Globus pallidus (tissue), 1 donor: Measurements from ENCODE around the gene LLCFC1.
A peak's percentile ranks its signal among the peaks of the same experiment; 100 is the strongest.
"Not testable (repeated sequence)": the region's sequence is repeated elsewhere in the genome, so short reads cannot be mapped to it uniquely, and the experiment has no call there.

Experiments
- DNase-seq: peaks from one replicate; pipeline ENCODE4 v3.0.0-alpha.2; 2015; ENCODE audit warnings: low spot score

LLCFC1 gene

GRCh38 chr7:142943706-142944268, 4.5 kb downstream of the LLCFC1 start:
- DNase-seq: no peak

GRCh38 chr7:142945001-142945400, 5.7 kb downstream of the LLCFC1 start:
- no peak for DNase-seq

GRCh38 chr7:142948603-142949002, 9.3 kb downstream of the LLCFC1 start:
- no peak for DNase-seq

GRCh38 chr7:142950235-142950634, 11.0 kb downstream of the LLCFC1 start:
- DNase-seq: no peak

GRCh38 chr7:142954680-142955268, 15.5 kb downstream of the LLCFC1 start:
- no peak for DNase-seq

- DNase-seq: no peak
Measured at GRCh38 chr7:142956951-142957623, 17.8 kb downstream of the LLCFC1 start.

- DNase-seq: no peak
Measured at GRCh38 chr7:142957723-142958122, 18.4 kb downstream of the LLCFC1 start.

GRCh38 chr7:142959202-142959601, 19.9 kb downstream of the LLCFC1 start:
- no peak for DNase-seq

- DNase-seq: no peak
Measured at GRCh38 chr7:142960955-142961512, 21.8 kb downstream of the LLCFC1 start.

- no peak for DNase-seq
Measured at GRCh38 chr7:142961595-142961972, 22.3 kb downstream of the LLCFC1 start.

GRCh38 chr7:142961973-142962926, 23.0 kb downstream of the LLCFC1 start, which contains the start of gene KEL:
Gene KEL (minus strand): TSS chr7:142962363. CDS start chr7:142962206, 157 bp downstream.
- no peak for DNase-seq

GRCh38 chr7:142962991-142963390, 23.7 kb downstream of the LLCFC1 start:
- no peak for DNase-seq

GRCh38 chr7:142963993-142964392, 24.7 kb downstream of the LLCFC1 start:
- DNase-seq: no peak

- no peak for DNase-seq
Measured at GRCh38 chr7:142964502-142965246, 25.4 kb downstream of the LLCFC1 start.

GRCh38 chr7:142968229-142968628, 28.9 kb downstream of the LLCFC1 start:
- no peak for DNase-seq

- peak; percentile 3 for DNase-seq
Measured at GRCh38 chr7:142969183-142969582, 29.9 kb downstream of the LLCFC1 start.

- DNase-seq: no peak
Measured at GRCh38 chr7:142974626-142975025, 35.3 kb downstream of the LLCFC1 start.

GRCh38 chr7:142978402-142978801, 39.1 kb downstream of the LLCFC1 start:
- DNase-seq: not testable (repeated sequence)

- no peak for DNase-seq
Measured at GRCh38 chr7:142983825-142984224, 44.5 kb downstream of the LLCFC1 start.

GRCh38 chr7:142984297-142984696, 45.0 kb downstream of the LLCFC1 start:
- DNase-seq: no peak
